HG03378 (cell line): Measurements from ENCODE around the gene LKAAEAR1.

Source experiments
- ATAC-seq: cut with Tn5 transposase; IDR thresholded peaks from one replicate; pipeline ENCODE4 v1.9.1; 2021; ENCODE audit warnings: mild to moderate bottlenecking, moderate library complexity; ENCODE audit not compliant: unreplicated experiment

The LKAAEAR1 gene

GRCh38 chr20:64080813-64081623, 3.2 kb downstream of the LKAAEAR1 start:
- ATAC-seq: no peak

- no peak for ATAC-seq
Measured at GRCh38 chr20:64080013-64080812, 4.0 kb downstream of the LKAAEAR1 start, which contains the start of gene OPRL1. TSS of gene OPRL1 (plus strand) at chr20:64080082. CDS start at chr20:64092721, 12,639 bp downstream.

GRCh38 chr20:64079273-64080012, 4.8 kb downstream of the LKAAEAR1 start, which contains the start of gene RGS19:
TSS of gene RGS19 (minus strand) at chr20:64079518. CDS start at chr20:64076886, 2,632 bp downstream.
- no peak for ATAC-seq

- no peak for ATAC-seq
Measured at GRCh38 chr20:64078934-64079272, 5.3 kb downstream of the LKAAEAR1 start.

GRCh38 chr20:64077876-64078551, 6.2 kb downstream of the LKAAEAR1 start:
- no peak for ATAC-seq

GRCh38 chr20:64077541-64077875, 6.7 kb downstream of the LKAAEAR1 start:
- no peak for ATAC-seq

- no peak for ATAC-seq
Measured at GRCh38 chr20:64077094-64077493, 7.1 kb downstream of the LKAAEAR1 start.

- ATAC-seq: no peak
Measured at GRCh38 chr20:64076061-64076997, 7.9 kb downstream of the LKAAEAR1 start.

GRCh38 chr20:64075556-64075955, 8.6 kb downstream of the LKAAEAR1 start:
- ATAC-seq: no peak

- ATAC-seq: no peak
Measured at GRCh38 chr20:64074963-64075362, 9.2 kb downstream of the LKAAEAR1 start.

GRCh38 chr20:64074184-64074789, 9.9 kb downstream of the LKAAEAR1 start:
- no peak for ATAC-seq

- no peak for ATAC-seq
Measured at GRCh38 chr20:64073476-64074183, 10.6 kb downstream of the LKAAEAR1 start.

- no peak for ATAC-seq
Measured at GRCh38 chr20:64072498-64073063, 11.6 kb downstream of the LKAAEAR1 start.

- no peak for ATAC-seq
Measured at GRCh38 chr20:64071341-64072332, 12.6 kb downstream of the LKAAEAR1 start.

GRCh38 chr20:64070244-64070993, 13.8 kb downstream of the LKAAEAR1 start:
- no peak for ATAC-seq

- no peak for ATAC-seq
Measured at GRCh38 chr20:64069614-64070243, 14.5 kb downstream of the LKAAEAR1 start.
